ENCODE data around the gene SNX10. TPM values are rescaled to one million over a fixed set of nuclear protein-coding genes. Genes with fewer than 3 reads are reported as not detected.

Gene SNX10
- total RNA-seq, 4 donors from 2014 or later, result 1.5 to 5.9 (median 3.1) TPM; not detected in 1

- H3K36me3 ChIP-seq, result no peaks in the 10 kb centered on the region
- peaks cover 0 to 3% (median 0%) of the 10 kb centered on the region in 4 donors for H3K4me1 ChIP-seq
- TF ChIP-seq EP300 (IDR thresholded peaks at IDR 0.05; ENCODE audit: low read depth) (no peak), POLR2A (IDR thresholded peaks at IDR 0.05) (no peak), CTCF (IDR thresholded peaks at IDR 0.05) (no peak), POLR2AphosphoS5 (IDR thresholded peaks at IDR 0.05) (no peak)
- in situ Hi-C loops (cut with MboI; ENCODE audit: low pct_ligation_motif_present in 1 of 4, low pct_unique_long_range_greater_than_20kb in 1 of 4, low sequenced_read_pairs in 3 of 4) (no loop called here), intact Hi-C loops (cut with DNase I; ENCODE audit: low total_unique reads) (no loop called here)
- H3K27ac ChIP-seq, result no peak overlapping the region
- H3K4me3 ChIP-seq, result no peak overlapping the region
- 61 to 63% methylated on average over 3 of the region's 3 CpGs for WGBS, 2 donors (ENCODE audit: low coverage in 1 of 2)
- no peak for DNase-seq
- H3K27me3 ChIP-seq, result no peaks in the 10 kb centered on the region
- H3K9me3 ChIP-seq, result no peaks in the 10 kb centered on the region
Measured at GRCh38 chr7:26413007-26413691, 121.5 kb downstream of the SNX10 start.

GRCh38 chr7:26416004-26416403 lies 124.3 kb downstream of the SNX10 start:
- in situ Hi-C loops (cut with MboI; ENCODE audit: low pct_ligation_motif_present in 1 of 4, low pct_unique_long_range_greater_than_20kb in 1 of 4, low sequenced_read_pairs in 3 of 4) (no loop called here), intact Hi-C loops (cut with DNase I; ENCODE audit: low total_unique reads) (no loop called here)
- H3K4me3 ChIP-seq, result no peak overlapping the region
- TF ChIP-seq POLR2A (IDR thresholded peaks at IDR 0.05), result no peak
- H3K9me3 ChIP-seq, result no peaks in the 10 kb centered on the region
- H3K4me1 ChIP-seq, result no peaks in the 10 kb centered on the region
- H3K27me3 ChIP-seq, result no peaks in the 10 kb centered on the region
- no peak overlapping the region for H3K27ac ChIP-seq
- H3K36me3 ChIP-seq, result no peaks in the 10 kb centered on the region
- 89% methylated on average over 1 of the region's 1 CpG; no CpG with 5 or more reads in 1 of the 2 donors for WGBS, 2 donors (ENCODE audit: low coverage in 1 of 2)
- DNase-seq, result no peak

DNA sequence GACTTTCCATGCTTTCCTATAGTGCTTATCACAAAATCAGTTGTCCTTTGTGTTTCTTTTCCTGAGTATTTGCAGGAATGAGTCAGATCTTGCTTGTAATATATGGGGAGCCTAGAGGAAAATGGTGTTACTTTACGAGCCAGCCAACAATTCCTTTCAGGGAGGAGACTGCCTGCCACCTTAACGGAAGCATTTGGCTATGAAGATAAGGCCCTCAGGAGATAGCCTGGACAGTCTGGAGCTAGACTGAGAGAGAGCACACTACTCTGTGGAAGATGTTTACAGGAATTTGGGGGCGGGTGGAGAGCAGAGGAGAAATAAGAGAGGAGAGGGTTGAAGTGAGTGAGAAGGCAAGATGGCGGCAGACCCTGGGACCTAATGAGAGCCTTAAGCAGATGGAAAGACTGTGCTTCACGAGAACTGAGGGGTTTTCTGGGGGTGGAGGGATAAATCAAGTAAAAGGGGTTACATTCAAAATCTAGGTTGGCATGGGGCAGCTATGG lies 126.3 kb downstream of the SNX10 start:
- no peak for DNase-seq
- WGBS, 2 donors (ENCODE audit: low coverage in 1 of 2), result 75 to 82% methylated on average over 5 of the region's 5 CpGs
- H3K27ac ChIP-seq, result no peak overlapping the region

GRCh38 chr7:26419198-26419597 lies 127.5 kb downstream of the SNX10 start:
- DNase-seq, result no peak

More for the DNA sequence above, 126.3 kb downstream of the SNX10 start:
- H3K27me3 ChIP-seq, result no peaks in the 10 kb centered on the region
- no peak overlapping the region for H3K4me3 ChIP-seq
- in situ Hi-C loops (cut with MboI; ENCODE audit: low pct_ligation_motif_present in 1 of 4, low pct_unique_long_range_greater_than_20kb in 1 of 4, low sequenced_read_pairs in 3 of 4) (no loop called here), intact Hi-C loops (cut with DNase I; ENCODE audit: low total_unique reads) (no loop called here)
- TF ChIP-seq POLR2AphosphoS5 (IDR thresholded peaks at IDR 0.05) (no peak), POLR2A (IDR thresholded peaks at IDR 0.05) (no peak), EP300 (IDR thresholded peaks at IDR 0.05; ENCODE audit: low read depth) (no peak), CTCF (IDR thresholded peaks at IDR 0.05) (no peak)
- no peaks in the 10 kb centered on the region for H3K4me1 ChIP-seq
- no peaks in the 10 kb centered on the region for H3K9me3 ChIP-seq
- no peaks in the 10 kb centered on the region for H3K36me3 ChIP-seq

More at GRCh38 chr7:26419198-26419597, 127.5 kb downstream of the SNX10 start:
- Histone ChIP-seq H3K27me3 (no peaks in the 10 kb centered on the region), H3K4me3 (no peak overlapping the region), H3K9me3 (no peaks in the 10 kb centered on the region), H3K27ac (no peak overlapping the region), H3K36me3 (no peaks in the 10 kb centered on the region), H3K4me1 (no peaks in the 10 kb centered on the region)
- intact Hi-C loops (cut with DNase I; ENCODE audit: low total_unique reads), result no loop called here
- TF ChIP-seq EP300 (IDR thresholded peaks at IDR 0.05; ENCODE audit: low read depth) (no peak), CTCF (IDR thresholded peaks at IDR 0.05) (no peak), POLR2AphosphoS5 (IDR thresholded peaks at IDR 0.05) (no peak), POLR2A (IDR thresholded peaks at IDR 0.05) (no peak)
- in situ Hi-C loops (cut with MboI; ENCODE audit: low pct_ligation_motif_present in 1 of 4, low pct_unique_long_range_greater_than_20kb in 1 of 4, low sequenced_read_pairs in 3 of 4), result no loop called here
- WGBS, 2 donors (ENCODE audit: low coverage in 1 of 2), result 87 to 90% methylated on average over 2 to 3 of the region's 3 CpGs
